OCI-LY1 (cell line): ENCODE measurements around the gene PES1.

Experiments used
- H2AFZ ChIP-seq: fragments of 200-600 bp; sonication (generic), shearing (Covaris generic); 2 replicates; pipeline ENCODE4 v1.6.0; 2014; ENCODE audit warnings: antibody characterized with exemption, mild to moderate bottlenecking, low read length
- H3F3A ChIP-seq: fragments of 200-600 bp; sonication (generic), shearing (Covaris generic); 2 replicates; pipeline ENCODE4 v1.6.0; 2014; ENCODE audit warnings: mild to moderate bottlenecking, antibody characterized with exemption, low read length, moderate library complexity; ENCODE audit not compliant: insufficient read depth
- H3K27ac ChIP-seq: fragments of 200-600 bp; sonication (generic); 2 replicates; pipeline ENCODE4 v1.5.1; 2014; ENCODE audit warnings: low read length, mixed run types, mild to moderate bottlenecking, low read depth; ENCODE audit not compliant: poor library complexity, severe bottlenecking
- H3K27me3 ChIP-seq: fragments of 200-600 bp; sonication (generic); 2 replicates; pipeline ENCODE4 v1.6.0; 2014; ENCODE audit warnings: antibody characterized with exemption, mild to moderate bottlenecking, low read length, moderate library complexity; ENCODE audit not compliant: insufficient read depth
- H3K36me3 ChIP-seq: fragments of 200-600 bp; sonication (generic); 2 replicates; pipeline ENCODE4 v1.6.1; 2014; ENCODE audit warnings: mild to moderate bottlenecking, antibody characterized with exemption, low read length, moderate library complexity, mixed read lengths; ENCODE audit not compliant: insufficient read depth
- H3K4me1 ChIP-seq: fragments of 200-600 bp; sonication (generic); 2 replicates; pipeline ENCODE4 v1.5.1; 2014; ENCODE audit warnings: mild to moderate bottlenecking, low read length, moderate library complexity; ENCODE audit not compliant: insufficient read depth, severe bottlenecking
- H3K4me2 ChIP-seq: fragments of 200-600 bp; sonication (generic), shearing (Covaris generic); 2 replicates; pipeline ENCODE4 v1.6.1; 2014; ENCODE audit warnings: low read length
- H3K4me3 ChIP-seq: fragments of 200-600 bp; sonication (generic); 2 replicates; pipeline ENCODE4 v1.5.1; 2014; ENCODE audit warnings: low read length, low read depth, mild to moderate bottlenecking, mixed read lengths; ENCODE audit not compliant: poor library complexity, severe bottlenecking
- H3K79me2 ChIP-seq: fragments of 200-600 bp; shearing (Covaris generic); 2 replicates; pipeline ENCODE4 v1.6.1; 2016; ENCODE audit warnings: mixed run types, low read length, mixed read lengths; ENCODE audit not compliant: insufficient read depth
- H3K9ac ChIP-seq: fragments of 200-600 bp; sonication (generic), shearing (Covaris generic); 2 replicates; pipeline ENCODE4 v1.6.1; 2014; ENCODE audit warnings: mild to moderate bottlenecking, low read length, mixed read lengths
- H3K9me2 ChIP-seq: fragments of 200-600 bp; sonication (generic), shearing (Covaris generic); 2 replicates; pipeline ENCODE4 v1.6.1; 2014; ENCODE audit warnings: low read depth, mild to moderate bottlenecking, low read length, mixed read lengths
- H3K9me3 ChIP-seq: fragments of 200-600 bp; shearing (Covaris generic); 2 replicates; pipeline ENCODE4 v1.6.1; 2014; ENCODE audit warnings: low read length, mixed read lengths
- H4K20me1 ChIP-seq: fragments of 200-600 bp; sonication (generic), shearing (Covaris generic); 2 replicates; pipeline ENCODE4 v1.6.0; 2016; ENCODE audit warnings: mild to moderate bottlenecking, low read length; ENCODE audit not compliant: insufficient read depth
- CTCF ChIP-seq: fragments of 200-600 bp; sonication (generic), shearing (Covaris generic); IDR thresholded peaks from 2 replicates; pipeline ENCODE4 v1.5.1; 2017; ENCODE audit warnings: mild to moderate bottlenecking, antibody characterized with exemption, low read length, moderate library complexity, mixed read lengths
- EZH2 ChIP-seq: fragments of 200-600 bp; sonication (generic), shearing (Covaris generic); IDR thresholded peaks from 2 replicates; pipeline ENCODE4 v1.8.0; 2017; ENCODE audit warnings: borderline replicate concordance, mixed run types, mild to moderate bottlenecking, antibody characterized with exemption, low read length, moderate library complexity, mixed read lengths

The PES1 gene

GRCh38 chr22:30611197-30611596, 19.5 kb upstream of the PES1 start:
- no peak overlapping the region for H3K27ac ChIP-seq
- no peaks in the 10 kb centered on the region for H3K27me3 ChIP-seq
- H3F3A ChIP-seq = no peaks in the 10 kb centered on the region
- H3K4me2 ChIP-seq = no peak overlapping the region
- no peak overlapping the region for H2AFZ ChIP-seq
- H3K36me3 ChIP-seq = no peaks in the 10 kb centered on the region
- H3K9me2 ChIP-seq = no peaks in the 10 kb centered on the region
- H3K9ac ChIP-seq = no peak overlapping the region
- H3K79me2 ChIP-seq = no peaks in the 10 kb centered on the region
- H3K4me1 ChIP-seq = peaks cover 12% of the 10 kb centered on the region
- H4K20me1 ChIP-seq = no peaks in the 10 kb centered on the region
- no peak overlapping the region for H3K4me3 ChIP-seq
- no peak for TF ChIP-seq CTCF
- TF ChIP-seq EZH2 = no peak
- H3K9me3 ChIP-seq = no peaks in the 10 kb centered on the region

- Histone ChIP-seq H3K9me2 (no peaks in the 10 kb centered on the region), H4K20me1 (no peaks in the 10 kb centered on the region), H3K4me2 (no peak overlapping the region), H3F3A (no peaks in the 10 kb centered on the region), H3K4me3 (no peak overlapping the region), H3K9ac (no peak overlapping the region), H3K27me3 (no peaks in the 10 kb centered on the region), H3K27ac (no peak overlapping the region), H3K79me2 (no peaks in the 10 kb centered on the region), H3K9me3 (no peaks in the 10 kb centered on the region), H3K36me3 (no peaks in the 10 kb centered on the region), H2AFZ (no peak overlapping the region), H3K4me1 (peaks cover 21% of the 10 kb centered on the region)
- TF ChIP-seq CTCF = no peak
- TF ChIP-seq EZH2 = no peak
Measured at GRCh38 chr22:30610299-30610698, 18.6 kb upstream of the PES1 start.

DNA sequence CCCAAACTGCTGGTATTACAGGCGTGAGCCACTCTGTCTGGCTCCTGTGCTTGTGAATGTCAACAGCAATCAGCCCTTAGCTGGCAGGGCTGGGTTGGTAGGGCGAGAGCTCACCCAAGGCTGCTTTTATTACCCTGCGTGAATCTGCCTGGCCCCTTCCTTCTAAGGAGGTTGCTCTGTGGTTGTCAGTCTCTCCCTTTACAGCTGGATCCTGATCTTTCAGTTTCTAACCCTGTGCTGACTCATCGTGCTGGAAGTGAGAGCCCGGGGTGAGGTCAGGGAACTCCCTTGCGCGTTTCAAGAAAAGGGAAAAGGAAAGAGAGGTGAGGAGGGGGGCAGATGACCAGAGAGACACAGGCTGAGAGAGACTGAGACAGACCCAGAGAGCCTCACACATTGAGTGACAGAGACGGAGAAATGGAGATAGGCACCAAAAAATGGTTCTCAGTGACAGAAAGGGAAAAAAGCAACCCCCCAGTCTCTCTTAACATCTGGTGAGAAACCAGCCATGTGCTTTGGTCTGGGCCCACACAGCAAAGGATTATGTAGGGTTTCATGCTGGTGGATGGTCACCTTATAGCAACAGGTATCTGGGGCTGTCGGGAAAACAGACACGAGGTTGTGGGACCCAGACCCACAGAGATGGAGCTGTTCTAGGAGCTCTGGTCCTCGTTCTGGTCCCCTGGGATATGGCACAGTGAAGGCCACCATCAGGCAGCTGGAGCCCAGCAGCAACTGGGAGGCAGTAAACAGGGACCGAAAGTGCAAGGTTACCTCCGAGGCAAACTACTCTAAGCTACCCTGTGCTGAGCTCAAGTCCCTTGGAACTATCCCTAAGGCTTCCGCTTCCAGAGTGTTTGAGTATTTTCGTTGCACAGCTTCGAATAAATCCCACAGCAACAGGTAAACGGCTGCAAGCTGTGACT, 17.8 kb upstream of the PES1 start:
- Histone ChIP-seq H3K4me3 (no peak overlapping the region), H2AFZ (no peak overlapping the region), H3K4me2 (no peak overlapping the region), H4K20me1 (no peaks in the 10 kb centered on the region), H3K27ac (no peak overlapping the region), H3F3A (no peaks in the 10 kb centered on the region), H3K9me3 (no peaks in the 10 kb centered on the region), H3K9ac (no peak overlapping the region), H3K79me2 (no peaks in the 10 kb centered on the region), H3K36me3 (no peaks in the 10 kb centered on the region), H3K27me3 (no peaks in the 10 kb centered on the region; the same call in 1 of the 2 replicates), H3K4me1 (peaks cover 21% of the 10 kb centered on the region), H3K9me2 (no peaks in the 10 kb centered on the region)
- no peak for TF ChIP-seq EZH2
- TF ChIP-seq CTCF = no peak
